Ovary (tissue), 9 donors: ENCODE results near the gene CHRNA1. TPM values are rescaled to one million over a fixed set of nuclear protein-coding genes. Genes with fewer than 3 reads are reported as not detected.

ENCODE experiments used
- DNase-seq, 5 donors: peaks; one replicate each; pipeline ENCODE4 v3.0.0-alpha.2; 2019 to 2020
- H3K27ac ChIP-seq, 2 donors: fragments of 200-600 bp; one replicate each; pipeline versions ENCODE4 v1.5.1 to v1.8.0; 2019 to 2022
- H3K27me3 ChIP-seq: fragments of 200-600 bp; one replicate; pipeline ENCODE4 v1.8.0; 2022
- H3K36me3 ChIP-seq: fragments of 200-600 bp; sonication (generic); one replicate; pipeline ENCODE4 v1.5.1; 2019
- H3K4me1 ChIP-seq: one replicate; pipeline ENCODE4 v1.8.1; 2013; ENCODE audit warnings: mild to moderate bottlenecking, moderate library complexity; ENCODE audit not compliant: insufficient read depth
- H3K4me3 ChIP-seq: fragments of 200-600 bp; sonication (generic); one replicate; pipeline ENCODE4 v1.5.1; 2017
- H3K9me3 ChIP-seq, 2 donors: fragments of 200-600 bp in 1 of 2; sonication (generic) in 1 of 2; one replicate each; pipeline versions ENCODE4 v1.5.1 to v1.8.1; 2013 to 2019; ENCODE audit warnings: mild to moderate bottlenecking in 1 of 2, moderate library complexity in 1 of 2
- CTCF ChIP-seq, 3 donors: fragments of 450-650 bp in 2 of 3; fragments of 200-600 bp in 1 of 3; IDR thresholded peaks; one replicate each; pipeline versions ENCODE4 v1.5.1 to v1.8.0; 2016 to 2022; ENCODE audit warnings: antibody characterized with exemption in 3 of 3, mild to moderate bottlenecking in 1 of 3
- EP300 ChIP-seq: sonication (generic); formaldehyde crosslinking; IDR thresholded peaks from one replicate; pipeline ENCODE4 v1.6.1; 2017; ENCODE audit warnings: antibody characterized with exemption
- POLR2A ChIP-seq: fragments of 450-650 bp; IDR thresholded peaks from one replicate; pipeline ENCODE4 v1.6.1; 2017; ENCODE audit warnings: antibody characterized with exemption, mild to moderate bottlenecking, moderate library complexity
- WGBS, 3 donors: extraction: QIAGEN DNeasy Blood & Tissue Kit in 1 of 3; methylation state at CpG; one replicate each; pipeline versions ENCODE4 v1.1.5 to v1.1.7; 2013 to 2017; 5-methylcytosine and 5-hydroxymethylcytosine counted together
- intact Hi-C, 4 donors: fragments of 100-400 bp; cut with DNase I; formaldehyde crosslinking; loops; one replicate each; pipeline versions ENCODE4 v1.11.0 to v1.15.1; 2022 to 2023
- polyA plus RNA-seq, 2 donors: library from polyadenylated mRNA; stranded (reverse); fragments of 200-250 nt in 1 of 2; fragments of 350-450 nt in 1 of 2; fragmentation: Illumina TruSeq in 1 of 2; extraction: RNeasy Lipid Tissue Mini Kit (QIAGEN cat#74804) in 1 of 2; gene quantifications; one replicate each; pipeline ENCODE4 v1.2.3, GENCODE V29; 2013 to 2014
- total RNA-seq, 7 donors: library from RNA; depleted of rRNA in 2 of 7; stranded (reverse); fragments of >200 nt in 2 of 7; fragmentation: NEBNext Ultra II Directional in 3 of 7; extraction: Animal tissue kit (Norgen Biotek cat#: 25700) in 3 of 7; gene quantifications; one replicate each; pipeline versions ENCODE4 v1.1.0 to v1.2.4, GENCODE V29; 2016 to 2023
- donor health status: DM: no; HTN: no; CAD: no; lungs with moderate emphysema.
- donor health status: DM: no; HTN: no; CAD: no.
- donor health status: Bipolar disorder and iron deficiency.
- donor health status: DM: yes; HTN: yes; CAD: no.
- donor health status: DM: no; HTN: no; CAD: no.
- donor health status: DM: yes; HTN: yes; CAD: no.

The CHRNA1 gene
- total and polyA plus RNA-seq, 9 donors: 0.05 to 1.4 (median 0.45) TPM; not detected in 6

GRCh38 chr2:174771136-174771535 is 6.9 kb upstream of the CHRNA1 start:
- TF ChIP-seq CTCF (IDR thresholded peaks at IDR 0.05): no peak
- TF ChIP-seq POLR2A: no peak
- TF ChIP-seq EP300: no peak
- H3K9me3 ChIP-seq: no peaks in the 10 kb centered on the region
- peaks cover 3% of the 10 kb centered on the region for H3K4me1 ChIP-seq
- no peaks in the 10 kb centered on the region for H3K27me3 ChIP-seq
- DNase-seq: no peak
- no peak overlapping the region for H3K4me3 ChIP-seq
- no peaks in the 10 kb centered on the region for H3K36me3 ChIP-seq
- no peak overlapping the region for H3K27ac ChIP-seq
- intact Hi-C loops: loop anchor here (5.0 to 10.0 kb wide), 2 partner anchors 216 to 224 kb away; no protein-coding TSS in a partner anchor
- 72 to 80% (median 72%) methylated on average over 3 of the region's 3 CpGs for WGBS, 3 donors

- Histone ChIP-seq H3K27ac (no peak overlapping the region), H3K9me3 (no peaks in the 10 kb centered on the region), H3K36me3 (no peaks in the 10 kb centered on the region), H3K4me3 (no peak overlapping the region), H3K4me1 (peaks cover 3% of the 10 kb centered on the region), H3K27me3 (no peaks in the 10 kb centered on the region)
- intact Hi-C loops: no loop called here
- 84 to 86% (median 86%) methylated on average over 9 of the region's 9 CpGs for WGBS, 3 donors
- DNase-seq: no peak
- TF ChIP-seq POLR2A (no peak), EP300 (no peak), CTCF (IDR thresholded peaks at IDR 0.05) (no peak)
Measured at GRCh38 chr2:174768557-174768956, 4.3 kb upstream of the CHRNA1 start.

DNA sequence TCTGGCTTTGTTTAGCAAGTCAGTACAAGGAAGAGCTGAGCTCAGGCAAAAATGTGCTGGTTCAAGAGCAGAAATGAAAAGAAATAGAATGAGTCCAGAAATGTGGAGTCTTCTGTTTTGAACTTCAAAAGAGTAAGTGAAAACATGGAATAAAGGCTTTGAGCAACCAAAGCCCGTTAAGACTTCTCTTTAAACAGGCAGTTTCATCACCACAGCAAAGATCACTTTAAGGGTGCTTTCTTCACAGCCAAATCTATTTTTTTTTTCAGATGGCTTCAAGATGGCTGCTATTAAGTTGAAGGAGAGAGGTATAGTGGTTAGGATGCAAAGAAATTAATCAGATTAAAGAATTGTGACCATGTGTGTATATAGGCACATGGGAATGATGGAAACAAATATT is 2.0 kb upstream of the CHRNA1 start:
- WGBS, 3 donors: 73 to 84% (median 83%) methylated on average over 1 of the region's 1 CpG
- no peaks in the 10 kb centered on the region for H3K27me3 ChIP-seq
- no peak for DNase-seq
- H3K4me3 ChIP-seq: no peak overlapping the region
- no peaks in the 10 kb centered on the region for H3K36me3 ChIP-seq
- intact Hi-C loops: no loop called here
- H3K27ac ChIP-seq: no peak overlapping the region
- TF ChIP-seq POLR2A (no peak), EP300 (no peak), CTCF (IDR thresholded peaks at IDR 0.05) (no peak)
- no peaks in the 10 kb centered on the region for H3K9me3 ChIP-seq
- H3K4me1 ChIP-seq: no peaks in the 10 kb centered on the region

DNA sequence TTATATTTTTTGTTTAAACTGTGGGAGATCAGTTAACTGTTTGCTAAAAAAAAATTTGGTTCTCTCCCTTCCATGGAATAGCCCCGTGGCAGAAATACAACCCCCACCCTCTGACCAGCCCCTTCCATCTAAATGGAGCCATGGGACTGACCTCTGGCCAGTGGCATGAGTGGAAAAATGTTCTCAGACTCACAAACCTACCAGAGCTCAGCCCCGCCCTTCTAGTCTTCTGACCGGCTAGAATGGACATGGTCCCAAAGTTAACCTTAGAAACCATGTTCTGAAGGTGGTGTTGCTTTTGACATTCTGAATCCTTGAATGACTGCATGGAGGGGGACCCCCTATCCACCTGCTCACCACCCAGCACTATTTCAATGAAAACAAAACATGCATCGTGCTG is 1.3 kb upstream of the CHRNA1 start:
- WGBS, 3 donors: 72 to 73% (median 73%) methylated on average over 4 of the region's 4 CpGs
- no peaks in the 10 kb centered on the region for H3K4me1 ChIP-seq
- H3K4me3 ChIP-seq: no peak overlapping the region
- no peaks in the 10 kb centered on the region for H3K27me3 ChIP-seq
- H3K36me3 ChIP-seq: no peaks in the 10 kb centered on the region
- DNase-seq: no peak
- TF ChIP-seq CTCF (IDR thresholded peaks at IDR 0.05) (no peak), EP300 (no peak), POLR2A (no peak)
- H3K9me3 ChIP-seq: no peaks in the 10 kb centered on the region
- intact Hi-C loops: no loop called here
- no peak overlapping the region for H3K27ac ChIP-seq

GRCh38 chr2:174763780-174764179 is 492 bp downstream of the CHRNA1 start:
- intact Hi-C loops: no loop called here
- Histone ChIP-seq H3K9me3 (no peaks in the 10 kb centered on the region), H3K4me3 (no peak overlapping the region), H3K4me1 (no peaks in the 10 kb centered on the region), H3K36me3 (no peaks in the 10 kb centered on the region), H3K27ac (no peak overlapping the region), H3K27me3 (no peaks in the 10 kb centered on the region)
- TF ChIP-seq EP300 (no peak), POLR2A (no peak), CTCF (IDR thresholded peaks at IDR 0.05) (no peak)
- DNase-seq: no peak
- 93 to 97% (median 95%) methylated on average over 4 of the region's 4 CpGs for WGBS, 3 donors
